NCI-H524 (cell line): ENCODE measurements around the gene E2F2.

Experiments
- DNase-seq, 2 experiments: peaks; one replicate each; lab custom pipeline; 2025; lab: John Stamatoyannopoulos, UW

Gene E2F2

GRCh38 chr1:23530747-23531561, at the start of gene E2F2:
Gene E2F2, minus strand, starts transcription at chr1:23531233. Its CDS starts 440 bp downstream, at chr1:23530793.
- DNase-seq = peak; percentile 76 to 85

DNA sequence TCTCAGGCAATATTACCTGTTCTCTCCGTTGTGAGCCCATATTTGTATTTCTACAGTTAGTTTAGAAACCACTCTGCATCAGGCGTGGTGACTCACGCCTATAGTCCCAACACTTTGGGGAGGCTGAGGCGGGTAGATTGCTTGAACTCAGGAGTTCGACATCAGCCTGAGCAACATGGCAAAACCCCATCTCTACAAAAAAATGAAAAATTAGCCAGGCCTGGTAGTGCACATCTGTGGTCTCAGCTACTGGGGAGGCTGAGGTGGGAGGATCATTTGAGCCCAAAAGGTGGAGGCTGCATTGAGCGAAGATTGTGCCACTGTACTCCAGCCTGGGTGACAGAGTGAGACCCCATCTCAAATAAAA, 47.9 kb upstream of the E2F2 start:
- no peak for DNase-seq

DNA sequence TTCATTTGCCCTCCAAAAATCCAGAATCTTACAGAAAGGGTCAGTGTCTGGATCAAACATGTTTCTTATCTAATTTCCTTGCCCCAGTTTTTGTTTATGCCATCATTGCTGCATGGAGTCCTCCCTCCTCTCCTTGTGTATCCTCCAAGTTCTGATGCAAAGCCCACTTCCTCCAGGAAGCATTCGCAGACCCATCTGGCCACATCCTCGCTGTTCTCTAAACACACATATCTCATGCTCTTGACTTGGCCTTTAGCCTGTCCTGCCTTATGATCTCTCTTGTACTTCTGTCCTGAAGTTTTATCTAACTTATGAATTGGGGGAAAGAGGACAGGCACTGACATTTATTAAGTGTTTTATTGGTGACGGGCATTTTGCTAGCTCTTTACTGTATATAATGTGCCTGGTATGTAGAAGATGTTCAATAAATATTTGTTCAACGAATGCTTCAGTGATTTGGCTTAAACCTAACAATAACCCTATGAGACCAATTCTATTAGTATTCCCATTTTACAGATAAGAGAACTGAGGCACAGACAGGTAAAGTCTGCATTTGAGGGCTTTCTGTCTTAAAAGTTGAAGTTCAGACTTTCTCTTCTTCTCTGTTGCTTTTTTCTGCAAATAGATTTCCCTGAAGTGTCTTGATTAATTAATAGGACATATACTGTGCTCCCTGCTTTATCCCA, 47.4 kb upstream of the E2F2 start:
- DNase-seq = no peak

DNA sequence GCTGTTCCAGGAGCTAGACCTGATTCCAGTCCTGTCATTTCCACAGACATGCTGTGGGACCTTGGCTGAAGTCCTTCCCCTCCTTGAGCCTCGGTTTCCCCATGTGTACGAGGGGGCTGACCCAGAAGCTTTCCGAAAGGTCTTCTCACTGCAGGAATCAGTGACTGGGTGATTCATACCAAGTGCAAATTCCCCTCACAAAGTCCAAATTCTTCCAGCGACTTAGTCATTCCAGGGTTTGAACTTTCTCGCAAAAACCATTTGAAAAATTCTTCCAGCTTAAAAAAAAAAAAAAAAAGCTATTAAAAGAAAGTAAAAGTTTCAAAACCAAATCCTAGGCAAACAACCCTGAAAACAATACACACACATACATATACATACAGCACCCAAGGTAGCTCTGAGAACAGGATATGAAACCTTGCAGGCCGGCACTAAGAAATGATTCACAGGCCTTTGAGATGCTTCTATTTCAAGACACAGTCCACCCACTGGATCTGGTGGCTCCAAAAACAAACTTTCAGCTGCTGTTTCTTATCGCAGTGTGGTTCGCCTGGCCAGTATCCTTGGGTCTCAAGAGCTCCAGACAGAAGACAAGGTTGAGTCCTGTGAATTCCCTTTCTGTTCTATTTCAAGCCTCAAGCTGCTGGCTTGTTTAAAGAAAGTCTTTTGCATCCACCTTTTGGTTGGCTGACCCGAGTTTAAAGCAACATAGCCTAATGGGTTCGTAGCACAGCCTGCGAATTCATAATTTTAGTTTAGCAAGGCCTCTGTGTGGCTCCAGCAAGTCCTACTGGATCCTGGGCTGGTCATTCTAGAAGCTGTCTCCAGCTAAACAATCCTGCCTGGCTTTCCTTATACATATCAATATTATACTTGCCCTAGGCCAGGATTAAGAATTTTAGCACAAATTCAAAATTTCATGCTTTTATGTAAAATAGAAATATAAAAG, 46.3 kb upstream of the E2F2 start:
- DNase-seq = no peak

GRCh38 chr1:23576338-23577055, 45.5 kb upstream of the E2F2 start:
- DNase-seq = no peak

DNA sequence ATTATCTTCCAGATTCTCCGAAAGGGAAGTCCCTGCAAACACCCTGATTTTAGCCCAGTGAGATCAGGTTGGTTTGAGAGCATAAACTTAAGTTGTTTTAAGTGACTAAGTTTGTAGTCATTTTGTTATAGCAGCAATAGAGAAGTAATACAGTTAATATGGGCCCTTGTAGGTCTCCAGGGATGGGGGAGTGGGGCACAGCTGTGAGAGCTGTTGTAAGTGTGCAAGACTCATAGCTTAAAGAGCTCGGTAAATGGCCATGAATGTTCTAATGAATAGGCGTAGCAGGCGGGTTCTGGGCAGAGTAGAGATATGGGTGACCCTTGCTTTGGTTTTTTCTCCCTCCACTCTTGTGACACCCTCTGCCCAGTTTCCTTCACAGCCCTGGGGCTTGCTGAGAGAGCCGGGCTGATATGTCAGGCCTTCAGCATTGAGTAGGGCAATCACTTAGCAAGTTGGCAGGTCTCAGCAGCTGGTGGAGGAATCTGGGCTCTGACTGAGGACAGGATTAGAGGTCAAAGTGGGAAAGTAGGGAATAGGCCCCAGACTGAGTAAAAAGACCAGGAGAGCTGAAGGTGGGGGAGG, 44.3 kb upstream of the E2F2 start:
- DNase-seq = no peak

DNA sequence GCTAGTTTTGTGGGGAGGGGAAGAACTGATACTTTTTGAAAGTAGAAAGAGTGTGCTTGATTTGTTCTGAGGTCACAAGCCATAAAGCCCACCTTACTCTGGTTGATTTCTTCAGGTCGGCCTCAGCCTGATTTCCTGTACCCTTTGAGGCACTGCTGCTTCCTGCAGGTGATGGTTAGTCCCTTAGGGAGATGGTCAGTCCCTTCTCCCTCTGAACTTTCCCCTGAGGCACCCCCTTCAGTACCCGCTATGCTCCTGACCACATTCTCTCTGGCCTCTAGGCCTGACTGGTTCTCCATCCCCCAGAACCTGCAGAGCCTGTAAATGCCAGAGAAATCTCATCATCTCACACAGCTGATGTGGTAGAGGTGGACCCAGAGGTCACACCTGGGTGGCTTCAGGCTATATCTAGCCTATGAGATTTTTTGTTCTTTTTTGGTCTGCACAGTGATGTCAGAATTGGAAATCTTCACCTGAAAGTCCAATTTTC, 43.3 kb upstream of the E2F2 start:
- no peak for DNase-seq

DNA sequence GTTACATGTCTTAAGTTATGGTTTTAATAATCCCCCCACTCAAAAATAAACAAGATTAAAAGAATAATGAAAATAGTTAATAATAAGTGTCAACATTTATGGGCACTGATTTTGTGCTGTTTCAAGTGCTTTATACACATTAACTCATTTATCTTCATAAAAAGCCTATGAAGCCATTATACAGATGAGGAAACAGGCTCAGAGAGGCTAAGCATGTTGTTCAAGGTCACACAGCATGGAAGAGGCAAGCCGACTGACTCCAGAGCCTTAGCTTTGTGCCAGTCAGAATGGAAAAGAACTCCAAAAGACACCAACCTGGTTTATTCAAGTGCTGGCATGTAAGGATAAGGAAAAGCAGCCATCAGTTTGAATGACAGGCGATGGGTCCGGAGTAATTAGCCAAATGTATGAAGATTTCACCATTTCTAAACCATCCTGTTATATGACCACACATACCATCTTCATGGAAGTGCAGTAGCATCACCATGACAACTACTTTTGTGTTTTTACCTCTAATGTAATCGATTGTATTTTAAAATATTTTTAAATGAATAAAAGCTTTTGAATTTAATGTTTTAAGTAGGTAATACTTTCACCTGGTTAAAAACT, 42.6 kb upstream of the E2F2 start:
- DNase-seq = no peak

GRCh38 chr1:23571465-23571864, 40.4 kb upstream of the E2F2 start:
- no peak for DNase-seq

- DNase-seq = no peak
Measured at GRCh38 chr1:23570001-23570691, 39.1 kb upstream of the E2F2 start.

- DNase-seq = peak in 1 of 2 experiments; percentile 34
Measured at GRCh38 chr1:23568608-23569383, 37.8 kb upstream of the E2F2 start.

DNA sequence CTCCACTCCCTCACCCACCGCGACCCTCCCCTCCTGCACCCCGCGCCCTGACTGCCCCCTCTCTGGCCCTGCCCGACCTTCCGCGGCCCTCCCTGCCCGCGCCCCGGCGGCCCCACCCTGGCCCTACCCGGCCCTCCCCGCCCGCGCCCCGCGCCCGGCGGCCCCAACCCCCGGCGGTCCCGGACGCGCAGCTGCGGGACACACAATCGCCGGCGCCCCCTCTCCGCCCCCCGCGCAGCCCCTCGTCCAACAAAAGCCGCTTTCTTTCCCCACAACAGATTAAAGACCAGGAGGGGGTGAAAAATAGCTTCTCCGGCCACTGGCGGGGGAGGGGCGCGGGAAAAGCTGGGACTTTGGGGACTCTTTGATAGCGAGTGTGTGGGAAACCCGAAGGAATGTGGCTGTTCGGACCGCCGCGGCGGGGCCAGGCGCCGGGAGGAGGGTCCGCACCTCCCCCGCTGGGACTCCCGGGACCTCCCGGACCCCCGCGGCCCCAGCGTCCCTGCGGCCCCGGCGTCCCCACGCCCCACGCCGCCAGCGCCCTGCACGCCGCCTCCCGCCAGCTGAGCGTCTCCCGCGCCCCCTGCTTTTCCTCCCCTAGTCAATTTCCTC, 37.1 kb upstream of the E2F2 start:
- no peak for DNase-seq

GRCh38 chr1:23567629-23567995, 36.6 kb upstream of the E2F2 start:
- DNase-seq = no peak

DNA sequence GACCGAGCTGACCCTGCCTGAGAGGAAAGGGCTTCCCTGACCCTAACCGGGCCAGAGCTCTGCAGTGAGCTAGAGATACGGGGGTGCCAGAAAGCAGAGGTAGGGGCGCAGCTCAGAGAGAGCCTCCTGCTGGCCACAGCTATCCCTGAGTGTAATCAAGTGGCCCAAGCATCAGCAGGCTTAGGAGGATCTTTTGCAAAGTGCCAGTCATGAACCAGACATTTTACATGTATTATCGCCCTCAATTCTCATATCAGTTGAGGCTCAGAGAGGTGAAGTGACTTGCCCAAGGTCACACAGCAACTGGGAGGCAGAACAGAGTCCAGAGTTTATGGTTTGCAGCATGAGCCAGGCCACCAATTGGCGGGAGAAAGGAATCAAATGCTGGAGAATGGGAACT, 35.3 kb upstream of the E2F2 start:
- DNase-seq = no peak

DNA sequence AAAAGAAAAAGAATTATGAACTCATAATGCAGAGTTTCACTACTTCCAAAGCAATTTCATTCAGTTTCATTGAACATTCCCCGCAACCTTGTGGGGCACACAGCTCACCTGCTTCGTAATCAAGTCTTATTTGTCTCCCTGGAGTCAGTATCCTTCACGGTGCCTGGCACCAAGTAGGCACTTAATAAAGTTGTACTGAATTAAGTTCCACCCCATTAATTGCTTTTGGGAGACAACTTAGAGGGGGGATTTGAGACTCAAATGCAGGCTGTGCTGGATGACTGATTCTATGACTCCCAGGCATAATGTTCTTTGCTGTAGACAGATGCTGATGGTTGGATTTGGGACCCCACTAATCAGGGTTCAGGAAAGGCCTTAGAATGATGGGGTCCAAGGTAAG, 34.7 kb upstream of the E2F2 start:
- no peak for DNase-seq

GRCh38 chr1:23564529-23565122, 33.6 kb upstream of the E2F2 start:
- no peak for DNase-seq

DNA sequence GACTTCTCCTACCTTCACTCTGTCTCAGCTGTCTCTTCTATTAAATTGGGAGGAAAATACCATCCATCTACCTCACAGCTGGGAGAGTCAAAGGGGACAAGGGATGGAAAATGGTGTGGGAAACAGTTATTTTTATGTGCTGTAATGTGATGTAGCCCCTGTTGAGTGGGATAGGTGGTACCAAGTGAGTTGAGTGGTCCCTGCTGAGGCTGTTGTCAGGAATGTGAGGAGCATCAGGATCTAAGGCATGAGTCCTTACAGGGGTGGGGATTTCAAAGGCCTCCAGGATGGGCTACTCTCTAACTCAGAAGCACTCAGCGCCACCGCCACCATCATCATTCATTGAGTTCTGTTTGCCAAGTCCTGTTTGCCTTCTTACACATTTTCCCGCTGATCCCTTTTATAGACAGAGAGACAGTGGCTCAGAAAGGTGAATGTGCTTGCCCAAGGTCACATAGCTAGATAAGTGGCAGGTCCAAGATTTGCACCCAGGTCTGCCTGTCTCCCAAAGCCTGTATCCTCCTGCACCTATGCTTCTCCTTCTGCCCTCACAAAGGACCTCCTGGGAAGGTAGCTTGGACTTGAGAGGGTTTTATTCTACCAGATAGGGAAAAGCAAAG, 32.8 kb upstream of the E2F2 start:
- DNase-seq = no peak

DNA sequence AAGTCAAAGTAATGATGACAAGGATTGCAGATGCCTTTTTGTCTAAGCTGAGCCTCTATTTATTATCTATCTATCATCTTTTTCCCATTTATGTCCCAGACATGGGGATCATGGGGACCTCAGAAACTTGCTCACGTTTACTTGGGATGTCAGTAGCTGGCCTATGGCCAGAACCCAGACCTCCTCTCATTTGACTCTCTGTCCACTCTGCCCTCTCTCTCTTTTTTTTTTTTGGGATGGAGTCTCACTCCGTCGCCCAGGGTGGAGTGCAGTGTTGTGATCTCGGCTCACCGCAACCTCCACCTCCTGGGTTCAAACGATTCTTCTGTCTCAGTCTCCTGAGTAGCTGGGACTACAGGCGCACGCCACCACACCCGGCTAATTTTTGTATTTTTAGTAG, 32.0 kb upstream of the E2F2 start:
- no peak for DNase-seq
